PC-9 (cell line): ENCODE results near the gene FLT4. TPM values are rescaled to one million over a fixed set of nuclear protein-coding genes. Genes with fewer than 3 reads are reported as not detected.

Source experiments
- BruUV-seq: library from RNA; stranded (reverse); fragments of 400-500 nt; replicated peaks from 2 replicates; lab custom pipeline; 2021; lab: Mats Ljungman, UMichigan
- CTCF ChIA-PET: fragments of 300-600 bp; sonication (Branson Sonifier 250); formaldehyde crosslinking; loops from one replicate; lab custom pipeline; 2022; ENCODE audit warnings: antibody characterized with exemption; lab: Charles Lee
- POLR2A ChIA-PET: fragments of 300-600 bp; sonication (Branson Sonifier 250); formaldehyde crosslinking; loops from one replicate; lab custom pipeline; 2022; ENCODE audit warnings: antibody characterized with exemption; ENCODE audit not compliant: unreplicated experiment; lab: Charles Lee
- DNase-seq, 2 experiments: peaks; one replicate each; pipeline versions ENCODE4 v3.0.0 to v3.0.0-alpha.2; 2015 to 2022; ENCODE audit warnings: mixed read lengths in 1 of 2
- H2AFZ ChIP-seq: fragments of 200-600 bp; sonication (generic); 2 replicates; pipeline ENCODE4 v1.8.1; 2017; ENCODE audit warnings: antibody characterized with exemption
- H3F3A ChIP-seq: fragments of 200-600 bp; sonication (generic); 2 replicates; pipeline ENCODE4 v1.8.1; 2017; ENCODE audit warnings: antibody characterized with exemption, mild to moderate bottlenecking, low read depth; ENCODE audit not compliant: insufficient read depth
- H3K27ac ChIP-seq: fragments of 200-600 bp; sonication (generic); 2 replicates; pipeline ENCODE4 v1.6.1; 2016; ENCODE audit warnings: mixed run types
- H3K27me3 ChIP-seq: fragments of 200-600 bp; sonication (generic); 2 replicates; pipeline ENCODE4 v1.6.1; 2016; ENCODE audit warnings: low read depth, mixed run types; ENCODE audit not compliant: insufficient read depth
- H3K36me3 ChIP-seq: fragments of 200-600 bp; sonication (generic); 2 replicates; pipeline ENCODE4 v1.6.1; 2016; ENCODE audit warnings: low read depth, mixed run types
- H3K4me1 ChIP-seq: fragments of 200-600 bp; sonication (generic); replicated peaks from 2 replicates; pipeline ENCODE4 v1.6.1; 2016; ENCODE audit warnings: mixed run types; ENCODE audit not compliant: insufficient read depth
- H3K4me2 ChIP-seq: fragments of 200-600 bp; sonication (generic); 2 replicates; pipeline ENCODE4 v1.6.1; 2017; ENCODE audit warnings: mixed run types
- H3K4me3 ChIP-seq: fragments of 200-600 bp; sonication (generic); 2 replicates; pipeline ENCODE4 v1.6.1; 2016; ENCODE audit warnings: mixed run types
- H3K79me2 ChIP-seq: fragments of 200-600 bp; sonication (generic); 2 replicates; pipeline ENCODE4 v1.6.1; 2017; ENCODE audit warnings: low read depth, mixed run types
- H3K9me2 ChIP-seq: fragments of 200-600 bp; sonication (generic); 2 replicates; pipeline ENCODE4 v1.8.1; 2017; ENCODE audit warnings: mild to moderate bottlenecking; ENCODE audit not compliant: insufficient read depth
- H3K9me3 ChIP-seq: fragments of 200-600 bp; sonication (generic); 2 replicates; pipeline ENCODE4 v1.8.1; 2016; ENCODE audit warnings: low read depth; ENCODE audit not compliant: insufficient read depth
- H4K20me1 ChIP-seq: fragments of 200-600 bp; sonication (generic); 2 replicates; pipeline ENCODE4 v1.8.1; 2017; ENCODE audit not compliant: insufficient read depth
- CTCF ChIP-seq: fragments of 200-600 bp; sonication (generic); conservative IDR thresholded peaks from 2 replicates; pipeline ENCODE4 v1.6.1; 2017; ENCODE audit warnings: mixed run types, antibody characterized with exemption, mild to moderate bottlenecking, moderate library complexity
- EZH2 ChIP-seq: fragments of 200-600 bp; sonication (generic); IDR thresholded peaks from 2 replicates; pipeline ENCODE4 v1.8.0; 2017; ENCODE audit warnings: antibody characterized with exemption, low read depth
- intact Hi-C: fragments of 100-400 bp; cut with micrococcal nuclease; formaldehyde crosslinking; loops from one replicate; pipeline ENCODE4 v1.10.0; 2022; ENCODE audit not compliant: unreplicated experiment
- total RNA-seq: library from RNA; stranded (reverse); gene quantifications from 2 replicates; pipeline ENCODE4 v1.2.3, GENCODE V29; 2021

FLT4 gene
- total RNA-seq, 1 experiment from 2014 or later: not detected

DNA sequence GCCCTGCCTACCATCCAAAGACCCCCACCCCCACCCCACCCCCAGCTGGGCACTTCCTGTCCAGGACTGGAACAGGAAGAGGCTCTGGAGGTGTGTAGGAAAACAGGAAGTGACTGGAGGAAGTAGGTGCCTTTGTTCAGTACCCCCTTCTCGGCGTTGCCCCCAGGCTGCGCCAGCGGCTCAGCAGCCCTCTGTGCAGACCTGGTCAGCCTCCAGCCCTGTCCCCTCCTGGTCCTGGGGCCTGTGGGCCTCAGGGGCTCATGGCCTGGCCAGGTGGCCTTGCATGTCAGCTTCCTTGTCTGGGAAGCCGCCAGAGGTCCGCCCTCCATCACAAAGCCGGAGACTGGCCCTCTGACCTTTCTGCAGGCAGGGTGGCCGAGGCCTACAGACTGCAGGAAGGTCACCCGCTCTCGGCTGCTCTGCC, 26.0 kb downstream of the FLT4 start:
- Histone ChIP-seq H3F3A (no peaks in the 10 kb centered on the region), H3K4me1 (no peaks in the 10 kb centered on the region), H3K9me3 (no peaks in the 10 kb centered on the region), H3K27me3 (peaks cover 46% of the 10 kb centered on the region), H4K20me1 (no peaks in the 10 kb centered on the region), H3K4me3 (no peak overlapping the region), H3K79me2 (no peaks in the 10 kb centered on the region), H2AFZ (no peak overlapping the region), H3K27ac (no peak overlapping the region), H3K9me2 (no peaks in the 10 kb centered on the region), H3K36me3 (no peaks in the 10 kb centered on the region), H3K4me2 (no peak overlapping the region)
- DNase-seq: no peak
- CTCF ChIA-PET: no interaction called here
- TF ChIP-seq CTCF: no peak
- TF ChIP-seq EZH2: no peak
- intact Hi-C loops: no loop called here
- no TSS peak for BruUV-seq
- POLR2A ChIA-PET: no interaction called here

DNA sequence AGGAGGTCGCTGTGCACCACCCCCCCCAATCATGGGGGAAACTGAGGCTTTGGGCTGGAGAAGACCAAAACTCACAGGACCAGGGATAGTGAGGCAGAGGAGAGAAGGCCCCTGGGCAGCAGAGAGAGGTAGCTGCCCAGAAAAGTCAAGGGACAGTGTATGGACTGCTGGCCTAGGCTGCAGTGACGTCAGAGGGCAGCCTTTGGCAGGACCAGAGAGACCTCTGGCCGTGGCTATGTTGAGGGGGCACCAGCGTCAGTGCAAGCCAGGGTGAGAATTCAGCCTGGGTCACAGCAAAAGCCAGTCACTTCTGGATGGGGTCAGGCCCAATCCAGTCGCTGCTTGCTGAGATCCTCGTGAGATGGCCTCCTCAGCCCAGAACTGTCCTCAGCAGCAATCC, 26.5 kb downstream of the FLT4 start:
- intact Hi-C loops: no loop called here
- Histone ChIP-seq H3K27me3 (peaks cover 43% of the 10 kb centered on the region), H3F3A (no peaks in the 10 kb centered on the region), H2AFZ (no peak overlapping the region), H4K20me1 (no peaks in the 10 kb centered on the region), H3K9me2 (no peaks in the 10 kb centered on the region), H3K4me2 (no peak overlapping the region), H3K4me3 (no peak overlapping the region), H3K79me2 (no peaks in the 10 kb centered on the region), H3K4me1 (no peaks in the 10 kb centered on the region), H3K36me3 (no peaks in the 10 kb centered on the region), H3K27ac (no peak overlapping the region), H3K9me3 (no peaks in the 10 kb centered on the region)
- POLR2A ChIA-PET: no interaction called here
- CTCF ChIA-PET: no interaction called here
- DNase-seq: no peak
- TF ChIP-seq EZH2: no peak
- no peak for TF ChIP-seq CTCF
- no TSS peak for BruUV-seq

GRCh38 chr5:180621311-180621710, 28.1 kb downstream of the FLT4 start:
- CTCF ChIA-PET: no interaction called here
- POLR2A ChIA-PET: no interaction called here
- Histone ChIP-seq H3K4me3 (no peak overlapping the region), H3K79me2 (no peaks in the 10 kb centered on the region), H3K4me1 (no peaks in the 10 kb centered on the region), H3K4me2 (no peak overlapping the region), H3K36me3 (no peaks in the 10 kb centered on the region), H3K27ac (no peak overlapping the region), H4K20me1 (no peaks in the 10 kb centered on the region), H3K27me3 (peaks cover 41% of the 10 kb centered on the region), H3F3A (no peaks in the 10 kb centered on the region), H3K9me3 (no peaks in the 10 kb centered on the region), H3K9me2 (no peaks in the 10 kb centered on the region), H2AFZ (no peak overlapping the region)
- DNase-seq: no peak
- BruUV-seq: no TSS peak
- TF ChIP-seq EZH2 (no peak), CTCF (no peak)
- intact Hi-C loops: no loop called here
